Measurements from ENCODE around the gene IL12RB2.
A peak's percentile ranks its signal among the peaks of the same experiment; 100 is the strongest.

Gene IL12RB2

DNA sequence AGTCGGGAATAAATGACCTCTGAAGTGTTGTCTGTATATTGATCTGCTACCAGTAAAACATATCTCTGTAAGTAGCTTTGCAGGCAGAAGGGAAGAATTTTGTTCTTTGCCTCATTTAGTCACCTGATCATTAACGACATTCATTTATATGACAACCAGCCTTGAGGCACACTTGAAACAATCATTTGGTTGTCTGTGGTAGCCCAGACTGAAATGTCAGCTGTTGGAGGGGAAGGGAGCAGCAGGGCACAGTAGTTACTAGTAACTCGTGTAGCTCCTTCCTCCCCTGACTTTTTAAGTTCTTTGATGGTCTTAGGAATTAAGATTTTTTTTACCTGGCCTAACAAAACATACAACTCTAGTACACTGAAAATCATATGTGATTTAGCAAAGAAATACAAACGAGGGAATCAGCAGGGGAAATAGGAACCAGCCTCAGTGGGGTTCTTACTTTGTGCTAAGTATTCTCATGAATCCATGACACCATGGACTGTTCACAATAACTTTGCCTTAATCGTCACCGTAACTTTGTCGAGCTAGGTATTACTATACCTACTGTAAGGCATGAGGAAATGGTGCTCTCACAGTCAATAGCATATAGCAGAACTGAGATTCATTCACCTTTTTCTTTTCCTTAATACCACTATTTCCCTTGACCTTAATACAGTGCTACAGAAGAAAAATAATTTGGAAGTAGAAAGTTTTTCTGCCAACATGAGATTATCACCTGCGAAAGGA, 6.4 kb downstream of the IL12RB2 start:
- DNase-seq, result no peak

DNA sequence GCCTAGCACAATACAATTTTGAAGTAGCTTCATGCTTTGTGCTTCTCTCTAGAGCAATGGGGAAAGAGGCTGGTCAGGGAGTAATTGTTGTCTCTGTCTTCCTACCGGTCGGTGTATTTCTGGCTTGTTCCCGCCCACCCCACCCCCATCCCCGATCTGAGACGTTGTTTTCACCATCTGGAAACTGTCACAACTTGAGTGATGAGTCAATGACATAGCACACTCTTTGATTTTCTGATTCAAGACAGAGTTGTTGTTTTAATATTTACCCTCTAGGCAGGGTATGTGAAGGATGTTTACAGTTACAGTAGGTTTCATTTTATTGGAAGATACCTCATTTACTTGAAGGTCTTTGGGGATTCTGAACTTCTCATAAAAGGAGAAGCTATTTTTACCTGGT, 7.0 kb downstream of the IL12RB2 start:
- DNase-seq, result peak in 1 of 2 donors; percentile 18

DNA sequence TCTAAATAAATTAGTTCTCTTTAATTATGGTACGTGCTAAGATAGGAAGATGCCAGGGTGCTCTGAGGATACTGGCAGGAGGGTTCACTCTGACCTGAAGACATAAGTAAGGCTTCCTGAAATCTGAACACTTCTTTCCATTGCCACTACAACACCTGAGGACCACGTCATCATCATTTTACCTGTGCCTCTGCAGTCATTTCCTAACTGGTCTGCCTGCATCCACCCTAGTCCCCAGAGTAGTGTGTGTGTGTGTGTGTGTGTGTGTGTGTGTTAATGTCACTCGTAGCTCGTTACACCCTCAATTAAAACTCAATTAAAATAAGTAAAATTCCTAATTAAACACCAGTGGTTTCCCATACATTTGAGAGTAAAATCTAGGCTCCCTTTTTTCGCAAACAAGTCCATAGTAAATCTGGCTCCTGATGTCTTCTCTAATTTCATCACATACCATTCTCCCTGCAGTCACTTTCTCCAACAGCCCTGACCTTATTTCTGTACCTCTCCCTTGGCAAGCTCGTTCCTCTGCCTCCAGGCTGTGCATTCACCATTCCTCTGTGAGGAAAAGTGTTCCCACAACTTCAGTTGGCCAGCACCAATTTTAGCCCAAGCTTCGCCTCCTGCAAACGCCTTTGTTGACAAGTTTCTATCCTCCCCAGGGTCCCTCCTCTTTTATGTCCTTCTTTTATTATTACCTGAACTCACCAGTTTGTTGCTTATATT, 8.7 kb downstream of the IL12RB2 start:
- DNase-seq, result no peak

DNA sequence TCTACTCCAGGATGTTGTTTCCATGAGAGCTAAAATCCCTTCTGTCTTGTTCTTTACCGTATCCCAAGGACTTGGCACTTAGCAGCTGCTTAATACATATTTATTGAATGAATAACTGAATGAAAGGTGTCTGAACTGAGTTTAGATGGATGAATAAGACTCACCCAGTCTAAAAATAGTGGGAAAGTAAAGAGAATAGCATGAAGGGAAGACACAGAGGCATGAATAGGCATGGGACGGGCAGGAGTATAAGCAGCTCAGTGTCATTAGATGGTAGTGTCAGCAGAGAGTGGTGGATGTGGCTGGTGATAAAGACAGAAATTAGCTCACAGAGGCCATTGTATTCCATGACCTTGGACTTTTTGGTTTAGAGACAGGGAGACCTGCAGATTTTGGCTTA, 9.2 kb downstream of the IL12RB2 start:
- no peak for DNase-seq

DNA sequence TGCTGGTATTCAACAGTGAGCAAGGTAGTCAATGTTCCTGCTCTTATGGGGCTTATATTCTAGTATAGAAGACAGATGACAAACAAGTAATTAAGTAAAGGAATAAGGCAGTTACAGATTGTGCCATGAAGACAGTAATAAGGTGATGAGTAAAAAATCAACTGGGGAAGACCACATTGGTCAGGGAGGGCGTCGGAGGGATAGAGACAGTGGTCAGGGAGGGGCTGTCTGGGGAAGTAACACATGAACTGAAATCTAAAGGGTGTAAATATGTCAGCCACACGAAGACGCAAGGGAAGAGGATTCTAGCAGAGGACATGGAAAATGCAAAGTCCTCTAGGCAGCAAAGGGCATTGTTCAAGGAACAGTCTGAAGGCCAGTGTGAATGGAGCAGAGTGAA, 10.1 kb downstream of the IL12RB2 start:
- no peak for DNase-seq

DNA sequence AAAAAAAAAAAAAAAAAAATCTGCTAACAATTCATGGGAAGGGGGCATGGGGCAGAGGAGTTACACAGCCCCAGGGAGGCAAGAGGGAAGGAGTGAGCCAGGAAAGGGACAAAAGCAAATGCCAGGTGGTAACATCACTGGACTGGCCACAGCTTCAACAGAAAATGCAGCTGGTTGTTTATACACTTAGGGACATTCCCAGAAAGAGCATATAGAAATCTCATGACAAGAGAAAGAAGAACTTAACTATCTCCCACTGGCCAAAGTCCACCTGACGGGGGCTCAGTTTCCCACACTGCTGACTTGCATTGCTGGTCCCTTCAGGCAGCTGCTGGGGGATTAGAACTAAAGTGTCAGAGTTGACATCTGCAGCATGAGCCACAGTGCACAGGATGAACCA, 14.8 kb downstream of the IL12RB2 start:
- DNase-seq, result no peak

DNA sequence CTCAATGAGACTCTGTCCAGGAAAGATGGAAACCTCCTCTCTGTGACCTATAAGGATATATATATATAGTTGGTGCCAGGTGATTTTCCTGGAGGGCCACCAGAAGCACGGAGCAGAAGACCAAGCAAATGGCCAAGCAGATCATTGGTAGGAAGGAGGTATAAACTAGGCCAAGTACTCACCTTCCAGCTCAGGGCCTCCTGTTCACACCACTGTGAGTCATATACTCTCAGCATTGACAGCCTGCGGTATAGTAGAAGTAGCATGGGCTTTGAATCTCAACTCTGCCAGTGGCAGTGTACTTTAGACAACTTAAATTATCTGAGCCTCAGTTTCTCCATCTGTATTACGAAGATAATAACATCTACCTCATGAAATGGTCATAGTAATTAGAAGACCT, 15.4 kb downstream of the IL12RB2 start:
- DNase-seq, result no peak

DNA sequence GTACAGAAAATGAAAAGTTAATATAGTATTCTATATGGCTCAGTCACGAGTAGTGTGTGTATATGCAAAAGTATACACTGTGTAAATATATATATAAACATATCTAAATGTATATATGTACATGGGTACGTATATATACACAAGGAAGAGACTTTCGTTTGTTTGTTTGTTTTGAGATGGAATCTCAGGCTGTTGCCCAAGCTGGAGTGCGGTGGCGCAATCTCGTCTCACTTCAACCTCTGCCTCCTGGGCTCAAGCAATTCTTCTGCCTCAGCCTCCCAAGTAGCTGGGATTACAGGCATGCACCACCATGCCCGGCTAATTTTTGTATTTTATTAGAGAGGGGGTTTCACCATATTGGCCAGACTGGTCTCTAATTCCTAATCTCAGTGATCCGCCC, 16.4 kb downstream of the IL12RB2 start:
- DNase-seq, result no peak

DNA sequence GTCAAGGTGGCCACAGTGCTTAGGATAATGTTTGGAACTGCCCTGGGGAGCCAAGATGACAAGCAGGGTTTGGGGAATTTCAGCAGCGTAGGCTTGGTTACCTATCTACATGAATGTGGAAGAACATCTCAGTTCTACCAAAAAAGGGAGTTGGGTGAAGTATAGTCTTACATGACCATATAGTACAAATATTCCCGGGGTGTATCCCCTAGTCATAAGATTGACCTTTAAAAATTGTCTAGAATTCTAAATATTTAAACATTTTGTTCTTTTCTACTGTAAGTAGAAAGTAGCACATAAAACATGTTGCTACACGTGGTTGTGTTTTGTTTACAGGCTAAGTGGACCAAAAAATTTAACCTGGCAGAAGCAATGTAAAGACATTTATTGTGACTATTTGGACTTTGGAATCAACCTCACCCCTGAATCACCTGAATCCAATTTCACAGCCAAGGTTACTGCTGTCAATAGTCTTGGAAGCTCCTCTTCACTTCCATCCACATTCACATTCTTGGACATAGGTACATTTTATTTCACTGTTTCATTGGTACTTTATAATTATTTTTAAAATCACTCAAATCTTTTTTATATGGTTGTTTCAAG, 20.3 kb downstream of the IL12RB2 start:
- DNase-seq, result no peak

DNA sequence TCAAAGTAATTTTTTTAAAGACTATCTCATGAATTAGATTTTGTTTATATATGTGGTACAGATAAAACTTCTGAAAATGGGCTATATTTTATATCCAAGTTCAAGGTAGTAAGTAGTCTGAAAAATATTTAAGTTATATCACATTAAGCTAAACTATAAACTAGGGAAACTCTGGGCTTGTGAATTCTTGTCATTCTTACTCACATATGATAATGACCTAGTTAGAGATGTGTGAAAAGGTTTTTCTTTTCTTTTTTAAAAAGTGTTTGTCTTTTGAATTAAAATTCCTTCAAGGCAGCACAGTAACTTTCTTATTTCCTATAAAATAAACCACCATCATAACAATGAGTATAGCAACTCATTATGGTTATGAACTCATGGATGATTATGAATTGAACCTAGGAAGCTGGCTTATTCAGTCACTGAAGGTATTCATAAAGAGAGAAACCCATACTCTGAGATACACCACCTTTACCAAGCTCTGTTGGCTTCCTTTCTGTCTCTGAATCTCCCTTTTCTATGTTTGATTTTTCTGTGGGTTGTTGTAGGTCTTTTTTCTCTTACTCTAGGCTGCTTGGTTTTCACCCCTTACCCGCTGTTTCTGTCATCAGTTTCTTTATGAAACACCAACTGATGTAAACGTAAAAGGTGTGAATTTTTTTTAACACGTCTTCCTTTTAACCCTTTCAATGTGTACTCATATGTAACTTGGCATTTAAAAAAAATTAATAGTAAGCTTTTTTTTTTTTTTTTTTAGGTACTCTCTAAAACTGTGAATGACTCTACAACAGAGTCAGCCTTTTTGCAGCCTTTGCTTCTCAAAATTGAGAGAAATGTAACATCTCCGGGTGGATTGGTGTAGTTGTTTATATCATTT, 25.2 kb downstream of the IL12RB2 start:
- DNase-seq, result no peak

DNA sequence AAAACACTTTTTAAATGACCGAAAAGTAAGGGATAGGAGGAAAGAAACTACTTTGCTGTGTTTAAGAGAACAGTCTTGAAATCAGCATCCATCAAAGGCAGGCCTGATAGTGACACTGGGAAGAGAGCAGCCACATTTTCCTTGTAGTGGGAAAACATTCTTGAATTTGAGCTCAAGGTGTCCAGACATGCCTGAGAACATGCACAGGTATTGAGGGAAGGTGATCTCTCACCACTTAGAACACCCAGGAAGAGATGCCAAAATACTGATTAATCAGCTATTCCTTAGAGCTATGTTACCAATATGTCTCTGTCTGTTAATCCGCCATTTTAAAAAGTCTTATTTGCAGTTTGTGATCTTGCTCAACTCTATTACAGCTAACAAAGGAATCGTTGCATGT, 25.9 kb downstream of the IL12RB2 start:
- DNase-seq, result no peak

DNA sequence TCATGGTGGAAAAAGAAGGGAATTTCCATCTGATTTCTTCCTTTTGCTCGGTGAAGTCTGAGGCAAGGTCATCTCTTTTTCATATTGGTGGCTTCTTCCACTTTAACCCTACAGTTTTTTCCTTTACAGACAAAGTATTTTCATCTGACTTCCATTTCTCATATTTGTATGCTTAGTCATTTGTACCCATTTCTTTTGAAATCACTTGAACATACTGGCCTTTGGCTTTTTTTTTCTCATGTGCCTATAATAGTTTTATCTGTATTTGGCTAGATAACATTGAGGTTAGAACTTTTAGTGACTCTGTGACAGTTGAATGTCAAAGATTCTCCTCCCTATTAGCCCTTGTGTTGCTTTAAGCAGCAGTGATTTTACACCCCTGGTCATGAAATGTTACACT, 27.7 kb downstream of the IL12RB2 start:
- DNase-seq, result no peak

DNA sequence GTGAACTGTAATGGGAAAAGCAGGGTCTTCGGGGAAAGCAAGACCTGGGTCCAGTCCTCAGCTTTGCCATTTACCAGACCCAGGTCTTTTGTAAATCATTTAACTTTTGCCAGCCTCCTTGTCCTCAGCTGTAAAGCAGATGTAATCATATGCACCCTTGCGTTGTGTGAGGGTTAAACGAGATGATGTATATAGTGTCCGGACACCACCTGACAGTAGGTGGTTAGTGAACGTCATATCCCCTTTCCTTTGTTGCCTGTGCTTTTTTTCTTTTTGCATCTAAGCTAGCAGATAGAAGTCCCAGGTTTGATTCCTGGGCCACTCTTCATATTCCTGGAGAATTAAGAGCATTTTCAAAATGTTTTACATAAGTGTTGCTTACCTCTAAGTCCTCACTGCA, 28.5 kb downstream of the IL12RB2 start:
- no peak for DNase-seq

DNA sequence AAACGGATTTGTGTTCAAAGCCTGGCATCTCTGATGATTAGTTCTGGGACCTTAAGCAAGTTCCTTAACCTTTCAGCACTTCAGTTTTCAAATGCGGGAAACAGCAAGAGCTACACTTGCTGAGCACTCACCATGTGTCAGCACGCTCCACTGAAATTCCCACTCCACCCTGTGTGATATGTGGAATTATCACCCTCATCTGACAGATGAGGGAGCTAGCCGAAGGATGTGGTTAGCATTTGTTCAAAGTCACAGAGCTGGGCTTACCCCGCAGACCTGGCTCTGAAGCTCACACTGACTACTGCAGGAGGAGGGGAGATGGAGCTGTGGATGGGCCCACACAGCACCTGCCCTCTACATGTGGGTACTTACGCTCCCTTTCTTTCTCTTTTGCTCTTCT, 29.1 kb downstream of the IL12RB2 start:
- DNase-seq, result no peak

DNA sequence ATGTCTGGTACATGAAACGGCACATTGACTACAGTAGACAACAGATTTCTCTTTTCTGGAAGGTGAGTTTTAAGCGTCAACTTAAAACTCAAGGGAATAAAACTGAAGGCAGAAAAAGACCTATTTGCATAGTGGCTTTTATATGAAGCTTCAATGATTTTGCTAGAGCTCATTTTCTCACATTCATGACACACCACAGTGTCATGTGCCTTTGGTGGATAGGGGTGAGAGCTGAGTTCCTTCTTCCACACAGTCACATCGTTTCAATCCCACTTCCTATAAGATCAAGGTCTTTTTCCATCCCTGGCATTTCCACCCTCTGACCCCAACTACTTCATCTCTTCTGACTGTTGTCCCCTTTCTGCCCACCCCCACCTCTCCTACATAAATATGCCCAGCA, 31.0 kb downstream of the IL12RB2 start:
- DNase-seq, result no peak

DNA sequence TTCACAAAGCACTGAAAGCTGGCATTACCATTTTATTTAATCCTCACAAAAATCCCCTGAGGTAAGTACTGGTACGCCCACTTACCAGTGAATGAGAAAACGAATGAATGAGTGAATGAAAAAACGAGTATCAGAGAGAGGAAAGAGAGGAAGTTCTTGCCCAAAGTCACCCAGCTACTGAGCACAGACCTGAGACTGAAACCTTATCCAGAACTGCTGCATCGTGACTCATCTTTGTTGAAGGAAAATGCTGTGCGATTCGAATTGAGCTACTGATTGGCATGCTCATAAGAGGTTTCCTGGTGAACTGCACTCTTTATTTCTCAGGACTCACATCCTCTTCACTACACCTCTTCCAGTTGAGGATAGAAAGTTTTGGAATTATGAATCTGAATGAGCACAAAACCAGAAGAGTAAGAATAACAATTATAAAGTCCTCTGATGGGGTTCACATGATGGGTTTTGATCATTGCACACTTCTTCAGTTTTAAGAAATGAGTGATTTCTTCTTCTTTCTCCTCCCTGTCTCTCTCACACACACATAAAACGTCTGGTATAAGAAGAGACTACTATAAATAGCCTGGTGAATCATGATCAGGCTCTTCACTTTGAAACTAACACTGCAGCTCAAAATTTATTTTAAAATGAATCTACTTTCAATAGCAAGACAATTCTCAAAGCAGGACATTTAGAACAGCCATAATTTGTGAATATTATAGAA, 32.1 kb downstream of the IL12RB2 start:
- peak in 1 of 2 donors; percentile 22 for DNase-seq

DNA sequence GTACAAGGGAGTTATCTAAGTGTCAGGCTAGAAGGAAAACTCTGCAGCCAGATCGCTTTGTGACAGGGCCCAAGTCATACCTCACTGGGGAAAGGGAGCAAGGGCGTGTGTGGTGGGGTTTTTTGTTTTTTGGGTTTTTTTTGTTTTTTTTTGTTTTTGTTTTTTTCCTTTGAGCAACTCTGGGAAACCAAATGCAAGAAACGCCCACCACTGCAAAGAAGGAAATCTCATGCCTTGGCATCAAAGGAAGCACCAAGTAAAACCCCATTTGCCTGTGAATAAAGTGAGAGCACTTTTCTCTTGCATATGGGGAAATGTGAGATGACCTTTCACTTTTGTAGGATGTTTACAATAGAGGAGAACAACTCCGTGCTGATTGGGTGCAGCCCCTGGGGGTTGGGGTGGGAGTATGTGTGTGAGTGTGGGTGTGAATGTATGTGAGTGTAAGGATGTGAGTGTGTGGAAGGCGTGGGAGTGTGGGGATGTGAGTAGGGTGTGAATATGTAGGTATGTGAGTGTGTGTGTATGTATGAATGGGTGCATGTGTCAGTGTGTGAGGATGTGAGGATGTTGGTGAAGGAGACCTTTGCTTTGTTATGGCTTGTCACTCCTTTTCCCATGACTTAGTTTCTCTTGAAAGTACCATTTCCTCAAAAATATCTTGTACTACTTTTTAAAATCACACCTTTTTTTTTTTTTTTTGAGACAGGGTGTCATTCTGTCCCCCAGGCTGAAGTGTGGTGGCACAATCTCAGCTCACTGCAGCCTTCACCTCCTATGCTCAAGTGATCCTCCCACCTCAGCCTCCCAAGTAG, 34.6 kb downstream of the IL12RB2 start:
- no peak for DNase-seq

DNA sequence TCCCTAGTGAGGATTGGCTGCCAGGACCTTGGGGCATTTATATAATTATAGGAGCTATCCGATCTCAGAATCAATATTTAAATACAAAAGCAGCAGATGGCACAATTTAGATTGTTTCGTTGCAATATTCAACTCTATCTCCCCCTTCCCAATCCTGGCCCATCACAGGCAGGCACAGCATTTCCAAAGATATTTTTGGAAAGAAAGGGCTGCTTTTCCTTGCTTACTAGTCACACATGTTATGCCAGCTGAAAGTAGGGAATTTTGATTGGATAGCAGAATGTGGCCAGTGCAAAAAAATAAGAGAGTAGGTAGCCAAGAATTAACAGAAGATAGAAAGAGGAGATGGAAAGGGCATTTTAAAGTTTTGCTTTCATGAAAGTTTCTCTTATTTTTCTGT, 37.9 kb downstream of the IL12RB2 start:
- DNase-seq, result no peak

DNA sequence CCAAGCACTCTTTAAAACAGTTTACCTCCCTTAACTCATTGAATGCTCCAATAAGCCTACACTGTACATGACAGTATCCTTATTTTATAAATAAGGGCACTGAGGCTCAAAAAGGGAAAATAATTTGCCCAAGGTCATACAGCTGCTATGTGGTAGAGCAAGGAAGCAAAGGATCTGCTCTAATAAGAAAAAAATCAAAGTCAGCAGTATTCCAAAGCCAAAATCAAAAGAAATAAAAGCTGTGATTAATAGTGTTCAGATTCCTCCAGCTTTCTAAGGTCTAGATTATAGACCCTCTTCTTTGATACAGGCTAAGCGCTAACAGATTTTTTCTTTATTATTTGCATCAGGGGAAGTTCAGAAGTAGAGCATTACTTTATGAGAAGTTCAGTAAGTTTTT, 39.3 kb downstream of the IL12RB2 start:
- DNase-seq, result no peak

DNA sequence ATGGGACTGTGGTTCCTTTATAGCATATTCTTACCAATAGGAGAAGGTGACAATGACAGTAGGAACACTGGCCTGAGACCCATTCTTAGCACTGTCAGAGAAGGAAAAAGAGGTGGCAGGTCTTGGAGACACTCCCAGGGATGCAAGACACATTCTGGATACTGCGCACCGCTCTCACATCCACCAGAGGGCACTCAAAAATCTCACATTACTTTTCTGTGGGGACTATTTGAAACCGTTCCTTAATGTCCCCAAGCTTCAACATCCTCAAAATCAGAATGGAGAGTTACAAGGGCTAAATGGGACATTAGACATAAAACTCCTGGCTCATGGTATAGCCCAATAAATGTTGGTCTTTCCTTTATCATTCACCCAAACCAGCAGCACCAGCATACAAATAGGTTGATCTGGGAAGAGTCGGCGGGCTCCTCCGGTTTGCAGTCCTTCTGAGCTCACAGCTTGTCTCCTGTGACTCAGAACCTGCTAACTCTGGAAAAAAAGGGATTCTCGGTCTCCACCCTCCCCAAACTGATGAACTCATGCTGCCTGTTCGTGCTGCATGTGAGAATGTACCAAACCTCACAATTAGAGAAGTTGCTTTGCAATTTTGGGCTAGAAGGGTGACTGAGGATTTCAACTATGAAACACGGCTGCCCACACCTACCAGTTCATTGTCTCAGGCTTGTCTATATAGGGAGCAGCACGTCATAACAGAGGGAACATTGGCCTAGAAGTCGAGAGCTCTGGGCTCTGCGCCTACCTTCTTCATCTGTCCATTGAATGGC, 40.2 kb downstream of the IL12RB2 start:
- DNase-seq, result peak in 1 of 2 donors; percentile 36

Data from bone marrow (tissue), 2 donors.